Activated naive CD4-positive, alpha-beta T cell treated with Interleukin-2 at 50 U/mL for 16 hours (primary cell): ENCODE data around the gene RNF11.
"Not testable (repeated sequence)": the region's sequence is repeated elsewhere in the genome, so short reads cannot be mapped to it uniquely, and the experiment has no call there.

Experiments used
- DNase-seq: peaks from one replicate; pipeline ENCODE4 v3.0.0-alpha.2; 2020

RNF11 gene

GRCh38 chr1:51235673-51236530, at the start of gene RNF11:
RNF11 (plus strand) TSS chr1:51236273; CDS start chr1:51236757, 484 bp downstream.
- peak; percentile 92 for DNase-seq

GRCh38 chr1:51188230-51188629, 47.8 kb upstream of the RNF11 start:
- no peak for DNase-seq

GRCh38 chr1:51189421-51190073, 46.5 kb upstream of the RNF11 start:
- peak; percentile 14 for DNase-seq

GRCh38 chr1:51190961-51191360, 45.1 kb upstream of the RNF11 start:
- DNase-seq, result no peak

- peak; percentile 51 for DNase-seq
Measured at GRCh38 chr1:51192213-51192843, 43.7 kb upstream of the RNF11 start.

- DNase-seq, result no peak
Measured at GRCh38 chr1:51193564-51193963, 42.5 kb upstream of the RNF11 start.

- no peak for DNase-seq
Measured at GRCh38 chr1:51203121-51203873, 32.8 kb upstream of the RNF11 start.

GRCh38 chr1:51203874-51204245, 32.2 kb upstream of the RNF11 start:
- DNase-seq, result no peak

GRCh38 chr1:51210055-51210454, 26.0 kb upstream of the RNF11 start:
- no peak for DNase-seq

GRCh38 chr1:51210676-51211075, 25.4 kb upstream of the RNF11 start:
- DNase-seq, result no peak

- no peak for DNase-seq
Measured at GRCh38 chr1:51214615-51215131, 21.4 kb upstream of the RNF11 start.

GRCh38 chr1:51215169-51215568, 20.9 kb upstream of the RNF11 start:
- no peak for DNase-seq

GRCh38 chr1:51216631-51217030, 19.4 kb upstream of the RNF11 start:
- DNase-seq, result no peak

GRCh38 chr1:51217101-51217500, 19.0 kb upstream of the RNF11 start:
- no peak for DNase-seq

- DNase-seq, result no peak
Measured at GRCh38 chr1:51218570-51218969, 17.5 kb upstream of the RNF11 start.

GRCh38 chr1:51219022-51219421, 17.1 kb upstream of the RNF11 start:
- DNase-seq, result no peak

- DNase-seq, result not testable (repeated sequence)
Measured at GRCh38 chr1:51221529-51221928, 14.5 kb upstream of the RNF11 start.

- no peak for DNase-seq
Measured at GRCh38 chr1:51222136-51222787, 13.8 kb upstream of the RNF11 start.

GRCh38 chr1:51222809-51223208, 13.3 kb upstream of the RNF11 start:
- DNase-seq, result no peak

- no peak for DNase-seq
Measured at GRCh38 chr1:51224255-51224654, 11.8 kb upstream of the RNF11 start.

- DNase-seq, result not testable (repeated sequence)
Measured at GRCh38 chr1:51227231-51227960, 8.7 kb upstream of the RNF11 start.

- not testable (repeated sequence) for DNase-seq
Measured at GRCh38 chr1:51228471-51228870, 7.6 kb upstream of the RNF11 start.
